DOHH2 (cell line): Measurements from ENCODE around the gene MED25.

Source experiments
- H3F3A ChIP-seq: fragments of 200-600 bp; sonication (generic), shearing (Covaris generic); 2 replicates; pipeline ENCODE4 v1.6.0; 2016; ENCODE audit warnings: antibody characterized with exemption, mild to moderate bottlenecking; ENCODE audit not compliant: control insufficient read depth, insufficient read depth
- H3K27ac ChIP-seq: fragments of 200-600 bp; sonication (generic); 2 replicates; pipeline ENCODE4 v1.5.1; 2014; ENCODE audit warnings: low read depth, mild to moderate bottlenecking, low read length, moderate library complexity
- H3K27me3 ChIP-seq: fragments of 200-600 bp; sonication (generic); 2 replicates; pipeline ENCODE4 v1.6.1; 2014; ENCODE audit warnings: mild to moderate bottlenecking, low read length, mixed read lengths; ENCODE audit not compliant: control insufficient read depth
- H3K36me3 ChIP-seq: fragments of 200-600 bp; sonication (generic); 2 replicates; pipeline ENCODE4 v1.6.1; 2014; ENCODE audit warnings: mild to moderate bottlenecking, low read length, moderate library complexity, mixed read lengths; ENCODE audit not compliant: control insufficient read depth
- H3K4me1 ChIP-seq: fragments of 200-600 bp; sonication (generic); 2 replicates; pipeline ENCODE4 v1.6.1; 2014; ENCODE audit warnings: mild to moderate bottlenecking, low read length, mixed read lengths; ENCODE audit not compliant: control insufficient read depth
- H3K4me2 ChIP-seq: fragments of 200-600 bp; sonication (generic); 2 replicates; pipeline ENCODE4 v1.6.0; 2014; ENCODE audit warnings: mild to moderate bottlenecking, low read length, moderate library complexity
- H3K4me3 ChIP-seq: fragments of 200-600 bp; sonication (generic); 2 replicates; pipeline ENCODE4 v1.5.1; 2014; ENCODE audit warnings: mild to moderate bottlenecking, low read length, mixed read lengths
- H3K79me2 ChIP-seq: fragments of 200-600 bp; sonication (generic); 2 replicates; pipeline ENCODE4 v1.6.1; 2014; ENCODE audit warnings: mild to moderate bottlenecking, low read length, mixed read lengths; ENCODE audit not compliant: control insufficient read depth
- H3K9me2 ChIP-seq: fragments of 200-600 bp; sonication (generic); replicated peaks from 2 replicates; pipeline ENCODE4 v1.6.1; 2014; ENCODE audit warnings: mild to moderate bottlenecking, low read length, mixed read lengths; ENCODE audit not compliant: control insufficient read depth
- H3K9me3 ChIP-seq: fragments of 200-600 bp; sonication (generic); 2 replicates; pipeline ENCODE4 v1.6.1; 2014; ENCODE audit warnings: antibody characterized with exemption, low read length, mixed read lengths; ENCODE audit not compliant: control insufficient read depth, insufficient read depth
- H4K20me1 ChIP-seq: fragments of 200-600 bp; sonication (generic); 2 replicates; pipeline ENCODE4 v1.6.0; 2014; ENCODE audit warnings: low read depth, mild to moderate bottlenecking, antibody characterized with exemption, low read length, moderate library complexity; ENCODE audit not compliant: control insufficient read depth, insufficient read depth
- CTCF ChIP-seq: fragments of 200-600 bp; sonication (generic); IDR thresholded peaks from one replicate; pipeline ENCODE4 v1.5.1; 2014; ENCODE audit warnings: antibody characterized with exemption, mild to moderate bottlenecking, low read depth, low read length; ENCODE audit not compliant: poor library complexity, severe bottlenecking
- EZH2phosphoT487 ChIP-seq: fragments of 200-600 bp; sonication (generic); IDR thresholded peaks from 2 replicates; pipeline ENCODE4 v1.6.1; 2017; ENCODE audit warnings: borderline replicate concordance, mild to moderate bottlenecking, antibody characterized with exemption, low read length, moderate library complexity, mixed read lengths

Gene MED25

GRCh38 chr19:49862391-49863253, 44.5 kb downstream of the MED25 start:
- Histone ChIP-seq H3K36me3 (peaks cover 75% of the 10 kb centered on the region), H3K4me2 (no peak overlapping the region), H4K20me1 (0 out of 2 replicates have a peak, but pooled peaks cover 10% of the 10 kb centered on the region), H3K27me3 (no peaks in the 10 kb centered on the region), H3K4me3 (no peak overlapping the region), H3K9me2 (no peaks in the 10 kb centered on the region), H3K9me3 (no peaks in the 10 kb centered on the region), H3K27ac (no peak overlapping the region), H3K4me1 (peaks cover 21% of the 10 kb centered on the region), H3F3A (peaks cover 2% of the 10 kb centered on the region), H3K79me2 (peaks cover 43% of the 10 kb centered on the region)
- TF ChIP-seq CTCF (peak; percentile 69), EZH2phosphoT487 (no peak)

- H4K20me1 ChIP-seq: 0 out of 2 replicates have a peak, but pooled peaks cover 10% of the 10 kb centered on the region
- H3K4me3 ChIP-seq: no peak overlapping the region
- H3K9me2 ChIP-seq: no peaks in the 10 kb centered on the region
- H3F3A ChIP-seq: peaks cover 6% of the 10 kb centered on the region
- H3K36me3 ChIP-seq: peaks cover 67% of the 10 kb centered on the region
- peaks cover 28% of the 10 kb centered on the region for H3K4me1 ChIP-seq
- H3K4me2 ChIP-seq: no peak overlapping the region
- no peaks in the 10 kb centered on the region for H3K27me3 ChIP-seq
- no peak overlapping the region for H3K27ac ChIP-seq
- peaks cover 43% of the 10 kb centered on the region for H3K79me2 ChIP-seq
- no peak for TF ChIP-seq EZH2phosphoT487
- no peaks in the 10 kb centered on the region for H3K9me3 ChIP-seq
Observed at GRCh38 chr19:49863254-49863934, 45.3 kb downstream of the MED25 start.

- Histone ChIP-seq H3K9me2 (no peaks in the 10 kb centered on the region), H3F3A (peaks cover 11% of the 10 kb centered on the region), H3K4me1 (peaks cover 34% of the 10 kb centered on the region), H3K79me2 (peaks cover 43% of the 10 kb centered on the region), H3K9me3 (no peaks in the 10 kb centered on the region), H3K4me3 (no peak overlapping the region), H3K27ac (no peak overlapping the region), H4K20me1 (0 out of 2 replicates have a peak, but pooled peaks cover 10% of the 10 kb centered on the region), H3K36me3 (peaks cover 62% of the 10 kb centered on the region), H3K27me3 (no peaks in the 10 kb centered on the region), H3K4me2 (no peak overlapping the region)
- TF ChIP-seq CTCF (no peak), EZH2phosphoT487 (no peak)
Observed at GRCh38 chr19:49863935-49864320, 45.8 kb downstream of the MED25 start.
